ENCODE results near the gene AQP12A.

The AQP12A gene

GRCh38 chr2:240701091-240701735 lies 9.5 kb downstream of the AQP12A start:
- Mint-ChIP-seq H3K27me3 (ENCODE audit: low read depth, poor library complexity) (peaks cover 9% of the 10 kb centered on the region), H3K4me3 (no peak overlapping the region), H3K9me3 (no peaks in the 10 kb centered on the region), H3K27ac (no peak overlapping the region), H3K4me1 (peaks cover 26% of the 10 kb centered on the region), H3K36me3 (ENCODE audit: low read depth) (no peaks in the 10 kb centered on the region)
- DNase-seq, result no peak
- TF ChIP-seq CTCF (IDR thresholded peaks at IDR 0.05), result no peak

GRCh38 chr2:240701736-240702639 lies 10.3 kb downstream of the AQP12A start:
- DNase-seq, result no peak
- Mint-ChIP-seq H3K27me3 (ENCODE audit: low read depth, poor library complexity) (peaks cover 9% of the 10 kb centered on the region), H3K4me3 (no peak overlapping the region), H3K9me3 (no peaks in the 10 kb centered on the region), H3K27ac (no peak overlapping the region), H3K4me1 (peaks cover 29% of the 10 kb centered on the region), H3K36me3 (ENCODE audit: low read depth) (no peaks in the 10 kb centered on the region)
- no peak for TF ChIP-seq CTCF (IDR thresholded peaks at IDR 0.05)

GRCh38 chr2:240702640-240703011 lies 11.0 kb downstream of the AQP12A start:
- Mint-ChIP-seq H3K4me3 (no peak overlapping the region), H3K4me1 (peaks cover 35% of the 10 kb centered on the region), H3K36me3 (ENCODE audit: low read depth) (no peaks in the 10 kb centered on the region), H3K27ac (no peak overlapping the region), H3K9me3 (no peaks in the 10 kb centered on the region), H3K27me3 (ENCODE audit: low read depth, poor library complexity) (peaks cover 12% of the 10 kb centered on the region)
- DNase-seq, result no peak
- TF ChIP-seq CTCF (IDR thresholded peaks at IDR 0.05), result no peak

- peak overlapping the region; percentile 60 for H3K27ac Mint-ChIP-seq
- DNase-seq, result no peak
- H3K4me3 Mint-ChIP-seq, result no peak overlapping the region
- no peak for TF ChIP-seq CTCF (IDR thresholded peaks at IDR 0.05)
- H3K4me1 Mint-ChIP-seq, result peaks cover 43% of the 10 kb centered on the region
- H3K27me3 Mint-ChIP-seq (ENCODE audit: low read depth, poor library complexity), result peaks cover 20% of the 10 kb centered on the region
- H3K36me3 Mint-ChIP-seq (ENCODE audit: low read depth), result peaks cover 4% of the 10 kb centered on the region
- H3K9me3 Mint-ChIP-seq, result peaks cover 5% of the 10 kb centered on the region
These were observed 12.0 kb downstream of the AQP12A start for GRCh38 chr2:240703417-240704341.

GRCh38 chr2:240704651-240705050 lies 13.0 kb downstream of the AQP12A start:
- H3K4me1 Mint-ChIP-seq, result peaks cover 43% of the 10 kb centered on the region
- H3K4me3 Mint-ChIP-seq, result no peak overlapping the region
- no peak for TF ChIP-seq CTCF (IDR thresholded peaks at IDR 0.05)
- H3K9me3 Mint-ChIP-seq, result peaks cover 12% of the 10 kb centered on the region
- H3K27me3 Mint-ChIP-seq (ENCODE audit: low read depth, poor library complexity), result peaks cover 17% of the 10 kb centered on the region
- H3K27ac Mint-ChIP-seq, result peak overlapping the region; percentile 10
- peaks cover 4% of the 10 kb centered on the region for H3K36me3 Mint-ChIP-seq (ENCODE audit: low read depth)
- DNase-seq, result no peak
